CD4-positive, alpha-beta T cell treated with Interleukin-15 for 1 hour (primary cell): ENCODE results near the gene HSD3B1.
"Not testable (repeated sequence)": the region's sequence is repeated elsewhere in the genome, so short reads cannot be mapped to it uniquely, and the experiment has no call there.

Source experiments
- DNase-seq: peaks from one replicate; pipeline ENCODE4 v3.0.0-alpha.2; 2020

Gene HSD3B1

DNA sequence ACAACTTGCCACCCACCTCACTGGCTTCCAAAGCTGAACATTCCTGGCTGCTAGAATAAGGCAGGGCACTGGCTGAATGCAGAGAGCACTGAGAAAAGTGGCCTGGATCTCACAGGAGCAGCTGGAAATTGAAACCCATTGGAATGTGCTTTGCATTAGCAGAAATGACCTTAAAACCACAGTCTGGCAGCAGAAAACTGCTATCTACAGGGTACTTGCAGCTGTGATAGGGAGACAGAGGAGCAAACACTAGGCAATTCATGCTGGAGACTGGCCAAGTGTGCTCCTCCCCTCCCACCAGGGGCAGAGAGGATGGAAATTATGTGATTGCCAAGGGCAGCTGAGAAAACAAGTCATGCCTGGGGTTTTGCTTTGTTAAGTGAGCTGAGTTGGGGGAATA is 47.2 kb downstream of the HSD3B1 start:
- no peak for DNase-seq

DNA sequence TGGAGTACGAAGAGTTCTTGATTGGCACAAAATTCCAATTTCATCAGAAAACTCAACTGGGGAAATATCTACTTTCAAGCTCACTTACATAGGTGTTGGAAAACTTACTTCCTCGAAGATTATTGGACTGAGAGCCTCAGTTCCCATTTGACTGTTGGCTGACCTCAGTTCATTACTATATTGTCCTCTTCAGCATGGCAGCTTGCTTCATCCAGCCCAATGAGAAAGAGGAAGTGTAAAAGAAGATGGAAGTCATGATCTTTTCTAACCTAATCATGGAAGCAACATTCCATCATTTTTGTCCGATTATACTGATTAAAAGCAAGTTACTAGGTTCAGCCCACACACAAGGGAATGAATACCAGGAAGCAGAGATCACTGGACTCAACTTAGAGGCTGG is 49.4 kb downstream of the HSD3B1 start:
- no peak for DNase-seq

DNA sequence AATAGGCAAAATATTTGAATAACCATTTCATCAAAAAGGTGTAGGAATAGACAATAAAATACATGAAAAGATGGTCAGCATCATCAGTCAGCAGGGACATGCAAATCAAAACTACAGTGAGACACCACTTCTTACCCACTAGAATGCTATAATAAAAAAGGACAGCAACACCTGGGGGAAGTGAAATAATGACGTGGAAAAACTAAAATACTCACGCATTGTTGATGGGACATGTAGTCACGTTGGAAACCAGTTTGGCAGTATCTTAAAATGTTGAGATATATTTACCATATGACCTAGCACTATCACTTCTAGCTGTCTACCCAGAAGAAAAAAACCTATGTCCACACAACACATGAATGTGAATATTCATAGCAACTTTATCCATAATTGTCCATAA is 53.4 kb downstream of the HSD3B1 start:
- DNase-seq = not testable (repeated sequence)

DNA sequence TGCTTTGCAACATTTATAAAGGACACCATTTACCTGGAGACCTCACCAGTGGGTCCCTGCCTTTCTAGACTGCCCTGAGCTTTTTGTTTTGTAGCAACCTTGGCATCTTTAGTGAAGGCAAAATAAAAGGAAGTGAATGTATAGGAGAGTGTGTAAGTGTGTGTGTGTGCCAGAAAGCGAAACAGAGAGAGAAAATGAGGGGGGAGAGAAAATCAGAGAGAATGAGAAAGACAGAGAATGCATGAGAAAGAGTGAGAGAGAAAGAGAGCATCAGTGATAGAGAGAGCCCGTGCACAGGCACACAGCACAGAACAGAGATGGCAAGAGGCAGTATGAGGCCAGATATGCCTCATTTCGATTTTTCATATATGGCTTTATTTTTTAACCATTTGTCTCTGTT is 57.5 kb downstream of the HSD3B1 start:
- no peak for DNase-seq
